Progenitor cell of endocrine pancreas (in vitro differentiated cells): ENCODE data around the gene CD69. TPM values are rescaled to one million over a fixed set of nuclear protein-coding genes. Genes with fewer than 3 reads are reported as not detected.

Experiments
- DNase-seq: peaks from one replicate; pipeline ENCODE4 v3.0.0; 2021; ENCODE audit warnings: low spot score; ENCODE audit not compliant: unreplicated experiment
- H3K27ac Mint-ChIP-seq: 2 replicates; pipeline ENCODE4 v1.8.0; 2021; ENCODE audit warnings: mild to moderate bottlenecking, moderate library complexity, mixed read lengths
- H3K27me3 Mint-ChIP-seq: 2 replicates; pipeline ENCODE4 v1.8.0; 2021; ENCODE audit warnings: mixed read lengths
- H3K36me3 Mint-ChIP-seq: 2 replicates; pipeline ENCODE4 v1.8.0; 2022; ENCODE audit warnings: mixed read lengths; ENCODE audit not compliant: insufficient read depth
- H3K4me1 Mint-ChIP-seq: 2 replicates; pipeline ENCODE4 v1.8.0; 2021; ENCODE audit warnings: low read depth, mixed read lengths
- H3K4me3 Mint-ChIP-seq: 2 replicates; pipeline ENCODE4 v1.8.0; 2021; ENCODE audit warnings: low read depth, mild to moderate bottlenecking, moderate library complexity, mixed read lengths
- H3K9me3 Mint-ChIP-seq: 2 replicates; pipeline ENCODE4 v1.8.0; 2021; ENCODE audit warnings: low read depth, mixed read lengths
- CTCF ChIP-seq: fragments of 200-600 bp; sonication (generic); IDR thresholded peaks from one replicate; pipeline ENCODE4 v1.5.0; 2021; ENCODE audit warnings: antibody characterized with exemption, mild to moderate bottlenecking; ENCODE audit not compliant: unreplicated experiment
- total RNA-seq: library from RNA; stranded (reverse); gene quantifications from 2 replicates; pipeline ENCODE4 v1.2.1, GENCODE V29; 2021

The CD69 gene
- total RNA-seq, 1 donor from 2014 or later: not detected

DNA sequence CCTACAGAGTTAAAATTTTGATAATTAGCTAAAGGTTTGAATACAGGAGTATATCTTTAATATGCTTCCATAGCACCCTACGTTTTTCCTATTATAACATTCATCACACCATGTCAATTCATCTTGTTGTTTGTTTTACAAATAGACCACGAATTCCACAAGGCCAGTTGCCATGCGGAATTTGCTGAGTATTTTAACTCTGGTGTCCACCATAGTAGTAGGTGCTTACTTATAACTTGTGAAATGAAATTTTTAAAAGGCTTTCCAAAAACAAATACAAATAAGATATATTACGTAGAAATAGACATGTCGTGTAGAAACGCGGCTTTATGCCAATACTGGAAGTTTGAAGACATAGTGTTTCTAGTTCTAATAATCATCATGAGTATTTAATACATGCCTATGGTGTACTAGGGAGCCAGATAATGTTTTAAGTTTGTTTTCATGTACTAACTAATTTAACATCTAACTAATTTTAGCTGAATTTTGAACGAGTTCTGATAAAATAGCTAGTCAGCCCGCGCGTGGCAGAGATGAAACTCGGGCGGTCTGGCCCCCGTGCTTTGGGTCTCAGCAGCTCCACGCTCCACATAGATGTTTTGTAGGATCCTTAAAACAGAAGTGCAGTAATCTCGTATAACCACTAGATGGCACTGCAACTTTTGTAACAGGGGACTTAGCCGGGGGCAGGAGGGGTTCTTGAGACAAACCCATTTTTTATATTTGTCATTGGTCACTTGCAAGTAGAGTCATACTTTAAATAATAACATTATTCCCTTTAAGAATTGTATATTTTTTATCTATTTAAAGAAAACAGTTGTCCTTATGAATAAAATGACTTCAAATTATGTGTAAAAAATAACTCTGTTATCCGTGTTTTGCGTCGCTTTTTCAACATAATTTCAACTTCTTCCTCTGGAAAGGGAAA is 10.2 kb downstream of the CD69 start:
- peak; percentile 44 for DNase-seq
- H3K27me3 Mint-ChIP-seq: no peaks in the 10 kb centered on the region
- no peaks in the 10 kb centered on the region for H3K9me3 Mint-ChIP-seq
- no peak overlapping the region for H3K4me3 Mint-ChIP-seq
- H3K4me1 Mint-ChIP-seq: peaks cover 2% of the 10 kb centered on the region
- no peak overlapping the region for H3K27ac Mint-ChIP-seq
- no peaks in the 10 kb centered on the region for H3K36me3 Mint-ChIP-seq
- peak; percentile 100 for TF ChIP-seq CTCF

- Mint-ChIP-seq H3K36me3 (no peaks in the 10 kb centered on the region), H3K4me3 (no peak overlapping the region), H3K27ac (no peak overlapping the region), H3K9me3 (no peaks in the 10 kb centered on the region), H3K27me3 (no peaks in the 10 kb centered on the region), H3K4me1 (no peaks in the 10 kb centered on the region)
- TF ChIP-seq CTCF: no peak
- DNase-seq: no peak
Observed at GRCh38 chr12:9749640-9750039, 11.1 kb downstream of the CD69 start.

DNA sequence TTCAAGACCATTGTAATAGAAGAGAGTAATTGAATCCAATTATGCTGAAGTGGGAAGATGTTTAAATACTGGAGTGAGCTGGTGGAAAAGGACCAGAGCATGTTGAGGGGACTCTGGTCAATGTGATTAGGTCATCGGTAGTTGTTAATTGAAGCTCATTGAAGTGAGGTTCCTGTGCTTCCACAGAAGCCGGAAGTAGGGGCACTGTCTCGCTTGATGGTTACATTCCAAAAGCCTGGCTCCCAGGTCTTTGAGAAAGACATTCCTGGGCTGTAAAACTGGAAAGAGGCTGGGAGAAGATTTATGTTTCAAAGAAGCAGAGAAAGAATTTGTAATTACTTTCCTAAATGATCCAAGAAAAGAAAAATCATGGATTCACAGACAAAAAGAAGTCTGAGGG is 15.5 kb downstream of the CD69 start:
- DNase-seq: no peak
- Mint-ChIP-seq H3K27ac (no peak overlapping the region), H3K9me3 (no peaks in the 10 kb centered on the region), H3K36me3 (no peaks in the 10 kb centered on the region), H3K4me1 (peaks cover 14% of the 10 kb centered on the region), H3K4me3 (no peak overlapping the region), H3K27me3 (no peaks in the 10 kb centered on the region)
- no peak for TF ChIP-seq CTCF

DNA sequence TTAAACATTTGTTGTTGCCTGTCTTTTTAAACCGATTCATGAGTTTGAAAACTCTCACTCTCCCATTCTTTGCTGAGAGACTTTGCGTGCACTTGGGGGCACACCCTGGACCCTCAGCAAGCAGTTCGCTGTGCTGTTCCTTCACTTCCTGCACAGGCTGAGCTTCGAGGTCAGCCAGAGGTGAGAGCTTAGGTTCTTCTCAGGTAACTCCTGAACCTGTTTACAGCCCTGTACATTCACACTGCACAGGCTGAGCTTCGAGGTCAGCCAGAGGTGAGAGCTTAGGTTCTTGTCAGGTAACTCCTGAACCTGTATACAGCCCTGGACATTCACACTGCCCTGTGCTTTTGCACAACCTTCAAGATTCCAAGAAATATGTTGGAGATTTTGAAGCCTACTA is 18.0 kb downstream of the CD69 start:
- no peak for TF ChIP-seq CTCF
- Mint-ChIP-seq H3K4me1 (peaks cover 14% of the 10 kb centered on the region), H3K27ac (peak overlapping the region; percentile 86), H3K27me3 (no peaks in the 10 kb centered on the region), H3K4me3 (peak overlapping the region; percentile 2), H3K36me3 (no peaks in the 10 kb centered on the region), H3K9me3 (no peaks in the 10 kb centered on the region)
- no peak for DNase-seq

- DNase-seq: no peak
- Mint-ChIP-seq H3K36me3 (no peaks in the 10 kb centered on the region), H3K27ac (no peak overlapping the region), H3K4me1 (peaks cover 15% of the 10 kb centered on the region), H3K4me3 (no peak overlapping the region), H3K9me3 (no peaks in the 10 kb centered on the region), H3K27me3 (no peaks in the 10 kb centered on the region)
- TF ChIP-seq CTCF: no peak
Observed at GRCh38 chr12:9741726-9742125, 19.0 kb downstream of the CD69 start.
